ENCODE measurements around the gene THEMIS.

The THEMIS gene

DNA sequence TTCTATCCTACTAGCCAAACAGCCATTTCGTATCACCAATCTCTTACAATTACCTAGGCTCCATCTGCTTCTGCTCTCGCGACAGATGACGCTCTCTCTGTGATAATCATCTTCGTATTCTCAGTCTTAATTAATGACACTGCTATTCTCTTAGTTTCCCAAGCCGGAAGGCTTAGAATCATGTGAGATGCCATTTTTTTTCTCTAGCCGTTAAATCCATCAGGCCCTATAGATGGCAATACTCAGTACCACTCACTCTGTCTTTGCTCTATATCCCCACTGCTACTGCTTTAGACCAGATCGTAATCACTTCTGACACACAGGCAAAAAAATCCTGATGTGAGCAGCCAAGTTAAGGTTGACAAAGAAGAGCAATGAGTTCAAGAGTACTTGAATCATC lies 2.1 kb upstream of the THEMIS start:
- no peak for TF ChIP-seq EZH2 (IDR thresholded peaks at IDR 0.05; ENCODE audit: borderline replicate concordance, low read length)
- TF ChIP-seq, protein P1, sequence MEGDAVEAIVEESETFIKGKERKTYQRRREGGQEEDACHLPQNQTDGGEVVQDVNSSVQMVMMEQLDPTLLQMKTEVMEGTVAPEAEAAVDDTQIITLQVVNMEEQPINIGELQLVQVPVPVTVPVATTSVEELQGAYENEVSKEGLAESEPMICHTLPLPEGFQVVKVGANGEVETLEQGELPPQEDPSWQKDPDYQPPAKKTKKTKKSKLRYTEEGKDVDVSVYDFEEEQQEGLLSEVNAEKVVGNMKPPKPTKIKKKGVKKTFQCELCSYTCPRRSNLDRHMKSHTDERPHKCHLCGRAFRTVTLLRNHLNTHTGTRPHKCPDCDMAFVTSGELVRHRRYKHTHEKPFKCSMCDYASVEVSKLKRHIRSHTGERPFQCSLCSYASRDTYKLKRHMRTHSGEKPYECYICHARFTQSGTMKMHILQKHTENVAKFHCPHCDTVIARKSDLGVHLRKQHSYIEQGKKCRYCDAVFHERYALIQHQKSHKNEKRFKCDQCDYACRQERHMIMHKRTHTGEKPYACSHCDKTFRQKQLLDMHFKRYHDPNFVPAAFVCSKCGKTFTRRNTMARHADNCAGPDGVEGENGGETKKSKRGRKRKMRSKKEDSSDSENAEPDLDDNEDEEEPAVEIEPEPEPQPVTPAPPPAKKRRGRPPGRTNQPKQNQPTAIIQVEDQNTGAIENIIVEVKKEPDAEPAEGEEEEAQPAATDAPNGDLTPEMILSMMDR (IDR thresholded peaks at IDR 0.05; ENCODE audit: low read length), result no peak
- H3K79me2 ChIP-seq (ENCODE audit: insufficient read depth, low read length), result no peaks in the 10 kb centered on the region
- no peak overlapping the region for H3K4me3 ChIP-seq (ENCODE audit: low read depth, low read length, poor library complexity, severe bottlenecking)

DNA sequence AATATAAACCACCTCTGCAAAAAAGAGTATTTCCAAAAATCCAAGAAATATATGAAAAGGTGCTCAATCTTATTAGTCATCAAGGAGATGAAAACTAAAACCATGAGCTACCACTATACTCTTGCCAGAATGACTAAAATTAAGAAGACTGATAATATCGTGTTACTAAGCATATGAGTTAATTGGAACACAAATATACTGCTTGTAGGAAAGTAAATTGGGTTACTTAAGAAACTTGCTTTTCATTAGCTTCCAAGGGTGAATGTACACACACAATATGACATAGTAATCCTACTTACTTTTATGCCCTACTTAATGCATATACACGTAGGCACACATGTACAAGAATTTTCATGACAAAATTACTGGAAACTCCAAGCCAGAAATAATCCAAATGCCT lies 3.4 kb downstream of the THEMIS start:
- H3K4me2 ChIP-seq (ENCODE audit: low read length), result no peak overlapping the region
- no peaks in the 10 kb centered on the region for H3K4me1 ChIP-seq (ENCODE audit: insufficient read depth, low read length, severe bottlenecking)

More for the DNA sequence above, 2.1 kb upstream of the THEMIS start:
- H3K9me3 ChIP-seq (ENCODE audit: low read length), result no peaks in the 10 kb centered on the region
- H3K9me2 ChIP-seq (ENCODE audit: low read depth, low read length), result no peaks in the 10 kb centered on the region
- no peak overlapping the region for H3K9ac ChIP-seq (ENCODE audit: low read length)
- no peaks in the 10 kb centered on the region for H3K36me3 ChIP-seq (ENCODE audit: insufficient read depth, low read length)
- H2AFZ ChIP-seq (ENCODE audit: low read length), result no peak overlapping the region
- H3K4me2 ChIP-seq (ENCODE audit: low read length), result no peak overlapping the region
- H3K27me3 ChIP-seq (ENCODE audit: insufficient read depth, low read length), result no peaks in the 10 kb centered on the region
- H3K27ac ChIP-seq (ENCODE audit: low read depth, low read length, poor library complexity, severe bottlenecking), result no peak overlapping the region
- H3F3A ChIP-seq (ENCODE audit: insufficient read depth, low read length), result no peaks in the 10 kb centered on the region
- no peaks in the 10 kb centered on the region for H3K4me1 ChIP-seq (ENCODE audit: insufficient read depth, low read length, severe bottlenecking)
- no peaks in the 10 kb centered on the region for H4K20me1 ChIP-seq (ENCODE audit: insufficient read depth, low read length)

DNA sequence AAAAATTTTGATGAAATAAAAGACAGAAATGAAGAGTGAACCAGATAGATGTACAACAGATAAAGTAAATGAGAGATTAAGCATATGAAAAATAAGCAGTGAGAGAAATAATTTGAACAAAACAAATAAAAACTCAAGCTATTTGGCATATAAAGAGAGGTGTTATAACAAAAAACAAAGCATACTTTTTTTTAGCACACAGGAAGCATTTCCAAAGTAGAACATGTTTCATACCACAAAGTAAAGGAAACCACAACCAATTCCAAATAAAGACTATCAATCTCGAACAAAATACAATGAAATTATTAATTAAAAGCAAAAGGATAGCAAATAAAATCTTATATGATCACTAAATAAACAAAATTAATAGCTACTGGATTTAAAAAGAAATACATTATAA lies 6.8 kb downstream of the THEMIS start:
- Histone ChIP-seq H3K4me2 (ENCODE audit: low read length) (no peak overlapping the region), H3F3A (ENCODE audit: insufficient read depth, low read length) (no peaks in the 10 kb centered on the region), H3K9me2 (ENCODE audit: low read depth, low read length) (no peaks in the 10 kb centered on the region), H2AFZ (ENCODE audit: low read length) (no peak overlapping the region), H3K9ac (ENCODE audit: low read length) (no peak overlapping the region), H3K27me3 (ENCODE audit: insufficient read depth, low read length) (no peaks in the 10 kb centered on the region), H3K9me3 (ENCODE audit: low read length) (no peaks in the 10 kb centered on the region), H3K4me1 (ENCODE audit: insufficient read depth, low read length, severe bottlenecking) (no peaks in the 10 kb centered on the region), H3K79me2 (ENCODE audit: insufficient read depth, low read length) (no peaks in the 10 kb centered on the region), H3K27ac (ENCODE audit: low read depth, low read length, poor library complexity, severe bottlenecking) (no peak overlapping the region), H3K36me3 (ENCODE audit: insufficient read depth, low read length) (no peaks in the 10 kb centered on the region), H4K20me1 (ENCODE audit: insufficient read depth, low read length) (no peaks in the 10 kb centered on the region), H3K4me3 (ENCODE audit: low read depth, low read length, poor library complexity, severe bottlenecking) (no peak overlapping the region)
- TF ChIP-seq EZH2 (IDR thresholded peaks at IDR 0.05; ENCODE audit: borderline replicate concordance, low read length), result no peak
- TF ChIP-seq, protein P1 (IDR thresholded peaks at IDR 0.05; ENCODE audit: low read length), result no peak

More for the DNA sequence above, 3.4 kb downstream of the THEMIS start:
- Histone ChIP-seq H3K9me3 (ENCODE audit: low read length) (no peaks in the 10 kb centered on the region), H3K9me2 (ENCODE audit: low read depth, low read length) (no peaks in the 10 kb centered on the region), H3K27ac (ENCODE audit: low read depth, low read length, poor library complexity, severe bottlenecking) (no peak overlapping the region), H3K36me3 (ENCODE audit: insufficient read depth, low read length) (no peaks in the 10 kb centered on the region), H2AFZ (ENCODE audit: low read length) (no peak overlapping the region), H3K9ac (ENCODE audit: low read length) (no peak overlapping the region), H3K4me3 (ENCODE audit: low read depth, low read length, poor library complexity, severe bottlenecking) (no peak overlapping the region), H3F3A (ENCODE audit: insufficient read depth, low read length) (no peaks in the 10 kb centered on the region), H4K20me1 (ENCODE audit: insufficient read depth, low read length) (no peaks in the 10 kb centered on the region), H3K27me3 (ENCODE audit: insufficient read depth, low read length) (no peaks in the 10 kb centered on the region), H3K79me2 (ENCODE audit: insufficient read depth, low read length) (no peaks in the 10 kb centered on the region)
- TF ChIP-seq, protein P1 (IDR thresholded peaks at IDR 0.05; ENCODE audit: low read length), result no peak
- TF ChIP-seq EZH2 (IDR thresholded peaks at IDR 0.05; ENCODE audit: borderline replicate concordance, low read length), result no peak

Data from OCI-LY1 (cell line).